Activated T-cell treated with anti-CD3 and anti-CD28 coated beads, Interleukin-2, amount 50 U/mL, for 48 hours (primary cell): ENCODE results near the gene TNFAIP2.

ENCODE experiments used
- DNase-seq, 2 experiments: peaks; one replicate each; pipeline ENCODE4 v3.0.0-alpha.2; 2020

Gene TNFAIP2

DNA sequence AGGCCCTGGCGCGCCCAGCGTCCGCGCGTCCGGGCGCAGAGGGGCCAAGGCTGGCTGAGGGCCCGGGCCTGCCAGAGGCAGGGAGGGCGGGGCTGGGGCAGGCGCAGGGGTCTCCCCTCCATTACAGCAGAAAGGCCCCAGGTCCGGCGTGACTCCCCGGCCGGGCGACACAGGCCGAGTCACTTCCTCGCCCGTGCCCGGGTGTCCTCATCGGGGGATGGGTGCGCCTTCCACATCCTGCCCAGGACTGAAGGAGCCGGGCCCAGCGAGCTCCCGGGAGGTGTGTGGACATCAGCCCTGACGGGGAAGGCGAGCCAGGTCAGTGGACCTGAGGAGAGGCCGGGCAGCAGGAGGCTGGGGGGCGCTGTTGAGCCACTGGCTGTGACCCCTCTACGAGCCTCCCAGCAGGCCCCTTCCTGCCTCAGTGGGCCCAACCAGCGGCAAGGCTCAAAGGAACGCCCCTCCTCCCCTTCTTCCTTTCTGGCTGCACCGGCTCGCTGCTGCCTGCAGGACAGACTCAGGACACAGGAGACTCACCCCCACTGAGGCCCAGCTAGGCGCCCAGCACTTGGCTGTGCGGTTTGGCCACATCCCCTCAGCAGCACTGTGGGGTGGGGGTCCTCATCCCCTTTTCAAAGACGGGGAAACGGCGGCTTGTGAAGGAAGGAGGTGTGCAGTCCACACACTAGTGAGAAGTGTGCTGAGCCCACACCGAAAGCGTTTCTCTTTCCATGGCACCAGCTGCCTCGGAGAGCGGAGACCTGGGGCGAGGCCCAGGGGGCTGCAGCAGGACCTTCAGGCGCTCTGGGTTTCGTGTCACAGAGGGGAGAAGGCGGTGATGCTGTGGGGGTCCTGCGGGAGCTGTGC, 606 bp downstream of the TNFAIP2 start:
- DNase-seq, result no peak

DNA sequence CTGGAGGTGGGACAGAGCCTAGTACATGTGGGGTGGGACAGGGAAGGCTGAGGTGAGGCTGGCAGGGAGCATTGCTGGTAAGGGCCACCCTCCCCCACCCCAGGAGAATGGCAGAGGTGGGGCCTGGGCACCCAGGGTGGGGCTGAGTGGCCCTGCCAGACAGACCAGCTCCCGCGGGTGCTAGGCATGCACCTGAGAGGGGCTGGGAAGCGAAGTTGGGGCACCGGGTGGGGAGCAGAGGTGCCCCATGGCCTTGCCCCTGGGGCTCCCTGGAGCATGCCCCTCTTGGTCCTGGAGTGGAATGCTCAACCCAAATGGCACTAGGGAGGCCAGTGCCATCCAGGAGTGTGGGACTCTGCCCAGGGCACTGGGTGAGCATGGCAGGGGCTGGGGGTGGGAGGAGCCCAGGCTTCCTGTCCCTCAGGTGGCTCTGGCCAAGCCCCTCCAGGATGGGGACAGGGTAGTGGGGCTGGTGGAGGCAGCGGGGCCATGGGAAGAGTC, 1.3 kb downstream of the TNFAIP2 start:
- no peak for DNase-seq

DNA sequence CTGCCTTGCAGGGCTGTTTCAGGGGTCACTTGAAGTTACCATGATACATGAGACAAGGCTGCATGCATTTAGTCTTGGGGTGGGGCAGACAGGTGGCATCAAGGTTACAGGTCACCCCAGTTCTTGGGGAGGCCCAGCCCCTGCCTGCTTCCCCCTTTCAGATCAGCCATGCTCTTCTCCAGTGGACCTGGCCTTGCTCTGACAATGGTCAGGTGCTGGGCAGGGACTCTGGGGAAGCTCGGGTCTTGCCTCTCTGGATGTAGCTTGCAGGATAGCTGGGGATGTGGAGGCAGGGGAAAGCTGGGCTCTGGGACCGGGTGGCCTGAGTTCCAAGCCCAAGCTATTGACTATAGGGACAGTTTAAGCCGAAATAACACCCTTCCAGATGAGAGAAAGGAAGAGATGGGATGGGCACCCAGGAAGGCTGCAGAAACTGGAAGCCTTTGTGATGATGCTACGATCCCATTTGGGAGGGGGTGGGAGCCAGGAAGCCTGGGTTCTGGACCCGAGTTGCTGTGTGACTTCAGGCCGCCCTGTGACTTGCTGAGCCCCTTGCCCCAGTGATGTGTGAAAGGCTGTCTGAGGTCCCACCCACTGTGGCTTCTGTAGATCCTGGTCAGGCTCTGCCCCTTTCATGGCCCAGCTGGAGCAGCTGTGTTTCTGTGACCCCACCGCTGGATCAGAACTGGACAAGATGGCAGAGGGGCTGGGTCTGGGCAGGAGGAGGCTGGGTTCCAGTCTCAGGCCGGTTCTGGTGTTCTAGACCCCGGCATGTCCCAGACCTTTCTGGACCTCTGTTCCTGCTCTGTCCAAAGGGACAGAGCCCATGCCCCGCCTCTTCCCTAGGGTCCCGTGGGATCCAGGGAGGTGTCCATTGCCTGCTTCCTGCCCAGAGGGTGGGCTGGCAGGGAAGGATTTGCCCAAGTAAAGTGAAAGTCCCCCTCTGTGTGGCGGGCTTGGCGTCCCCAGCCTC, 2.1 kb downstream of the TNFAIP2 start:
- DNase-seq, result no peak

DNA sequence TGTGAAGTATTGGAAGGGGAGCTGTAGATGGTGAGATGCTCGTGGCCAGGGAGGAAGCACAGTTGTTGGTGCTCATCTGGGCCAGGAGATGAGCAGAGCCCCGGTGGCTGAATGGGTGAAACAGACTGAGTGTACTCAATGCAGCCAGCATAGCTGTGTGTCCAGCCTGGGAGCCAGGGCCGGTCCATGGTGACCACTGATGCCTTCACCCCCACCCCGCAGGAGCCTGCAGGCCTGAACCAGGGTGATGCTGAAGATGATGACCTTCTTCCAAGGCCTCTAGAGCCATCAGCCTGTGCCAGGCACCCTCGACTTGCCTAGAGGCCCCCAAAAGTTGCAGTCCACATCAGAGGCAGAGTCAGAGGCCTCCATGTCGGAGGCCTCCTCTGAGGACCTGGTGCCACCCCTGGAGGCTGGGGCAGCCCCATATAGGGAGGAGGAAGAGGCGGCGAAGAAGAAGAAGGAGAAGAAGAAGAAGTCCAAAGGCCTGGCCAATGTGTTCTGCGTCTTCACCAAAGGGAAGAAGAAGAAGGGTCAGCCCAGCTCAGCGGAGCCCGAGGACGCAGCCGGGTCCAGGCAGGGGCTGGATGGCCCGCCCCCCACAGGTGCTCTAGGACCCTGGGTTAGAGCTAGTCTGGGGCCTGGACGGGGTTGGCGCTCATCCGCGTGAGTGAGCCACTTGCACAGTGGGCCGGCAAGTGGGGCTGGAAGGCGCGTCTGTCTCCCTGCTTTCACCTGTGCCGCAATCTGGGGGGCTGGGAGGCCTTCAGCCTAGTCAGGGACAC, 3.0 kb downstream of the TNFAIP2 start:
- no peak for DNase-seq

DNA sequence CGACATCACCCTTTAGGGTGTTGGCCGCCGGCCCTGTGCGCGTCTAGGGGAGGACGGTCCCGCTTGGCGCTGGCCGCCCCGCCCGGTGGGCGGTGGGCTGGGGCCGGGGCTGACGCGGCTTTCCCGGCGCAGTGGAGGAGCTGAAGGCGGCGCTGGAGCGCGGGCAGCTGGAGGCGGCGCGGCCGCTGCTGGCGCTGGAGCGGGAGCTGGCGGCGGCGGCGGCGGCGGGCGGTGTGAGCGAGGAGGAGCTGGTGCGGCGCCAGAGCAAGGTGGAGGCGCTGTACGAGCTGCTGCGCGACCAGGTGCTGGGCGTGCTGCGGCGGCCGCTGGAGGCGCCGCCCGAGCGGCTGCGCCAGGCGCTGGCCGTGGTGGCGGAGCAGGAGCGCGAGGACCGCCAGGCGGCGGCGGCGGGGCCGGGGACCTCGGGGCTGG, 3.6 kb downstream of the TNFAIP2 start:
- DNase-seq, result no peak

DNA sequence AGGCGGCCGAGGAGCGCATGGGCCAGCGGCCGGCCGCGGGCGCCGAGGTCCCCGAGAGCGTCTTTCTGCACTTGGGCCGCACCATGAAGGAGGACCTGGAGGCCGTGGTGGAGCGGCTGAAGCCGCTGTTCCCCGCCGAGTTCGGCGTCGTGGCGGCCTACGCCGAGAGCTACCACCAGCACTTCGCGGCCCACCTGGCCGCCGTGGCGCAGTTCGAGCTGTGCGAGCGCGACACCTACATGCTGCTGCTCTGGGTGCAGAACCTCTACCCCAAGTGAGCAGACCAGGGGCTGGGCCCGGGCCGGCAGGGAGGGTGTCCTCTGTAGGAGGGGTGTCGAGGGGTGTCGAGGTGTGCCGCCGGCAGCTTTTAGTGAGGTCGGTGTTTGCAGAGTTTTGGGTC, 4.1 kb downstream of the TNFAIP2 start:
- no peak for DNase-seq

DNA sequence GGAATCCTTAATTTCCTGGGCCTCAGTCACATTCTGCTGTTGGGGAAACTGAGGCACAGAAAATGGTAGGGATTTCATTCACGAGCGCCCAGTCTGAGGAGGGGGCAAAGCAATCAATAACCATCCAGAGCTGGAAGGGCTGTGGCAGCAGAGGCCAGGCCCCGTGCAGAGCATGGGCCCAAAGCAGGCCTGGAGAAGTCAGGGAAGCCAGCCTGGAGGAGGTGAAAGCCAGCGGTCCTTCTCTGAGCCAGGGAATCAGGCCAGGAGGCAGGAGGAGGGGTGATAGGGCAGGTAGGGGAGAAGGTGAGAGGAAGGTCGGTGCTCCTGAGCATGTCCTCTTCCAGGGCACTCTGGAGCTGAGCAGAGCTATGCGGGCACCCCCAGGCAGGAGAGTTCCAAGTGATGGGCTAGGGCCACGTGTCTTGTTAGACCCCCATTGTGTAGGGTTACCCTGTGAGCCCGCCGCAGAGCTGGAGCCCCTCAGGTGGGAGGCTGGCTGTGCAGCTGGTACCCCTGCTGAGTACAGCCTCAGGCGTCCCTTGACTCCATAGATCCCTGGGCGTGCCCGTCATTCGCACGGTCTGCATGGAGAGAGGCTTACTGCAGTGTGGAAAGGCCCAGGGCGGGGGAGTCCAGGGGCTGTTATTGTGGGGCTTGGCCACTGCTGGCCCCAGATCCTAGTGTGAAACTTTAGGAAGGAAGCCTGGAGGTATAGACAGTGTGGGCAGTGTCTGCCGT, 4.8 kb downstream of the TNFAIP2 start:
- DNase-seq, result no peak

DNA sequence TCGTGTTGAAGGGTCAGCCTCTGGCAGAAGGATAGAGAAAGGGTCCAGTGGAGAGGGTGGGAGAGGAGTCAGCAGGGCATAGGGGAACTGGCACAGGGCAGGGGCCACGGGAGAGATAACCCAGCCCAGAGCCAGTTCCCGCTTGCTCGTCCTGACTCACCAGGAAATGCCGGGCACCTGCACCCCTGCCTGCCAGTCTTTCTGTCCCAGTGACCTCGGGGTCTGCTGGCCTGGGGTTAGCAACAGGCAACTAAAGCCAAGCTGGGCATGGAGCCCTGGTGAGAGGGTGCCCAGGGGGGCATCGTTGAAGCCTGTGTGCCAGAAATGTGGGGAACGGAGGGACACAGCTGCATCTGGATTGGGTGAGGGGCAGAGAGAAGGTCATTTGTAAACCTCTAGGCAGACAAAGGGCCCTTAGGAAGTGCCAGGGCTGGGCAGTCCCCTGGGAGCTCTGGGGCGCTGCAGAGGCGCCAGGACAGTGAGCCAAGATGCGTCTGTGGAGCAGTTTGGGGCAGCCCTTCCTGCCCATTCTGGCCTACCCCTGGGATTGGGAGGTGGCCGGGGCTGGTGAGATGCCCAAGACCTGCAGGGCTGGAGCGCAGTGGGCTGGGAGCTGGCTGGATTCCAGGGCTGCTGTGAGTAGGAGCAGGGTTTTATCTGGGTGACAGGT, 5.5 kb downstream of the TNFAIP2 start:
- no peak for DNase-seq

DNA sequence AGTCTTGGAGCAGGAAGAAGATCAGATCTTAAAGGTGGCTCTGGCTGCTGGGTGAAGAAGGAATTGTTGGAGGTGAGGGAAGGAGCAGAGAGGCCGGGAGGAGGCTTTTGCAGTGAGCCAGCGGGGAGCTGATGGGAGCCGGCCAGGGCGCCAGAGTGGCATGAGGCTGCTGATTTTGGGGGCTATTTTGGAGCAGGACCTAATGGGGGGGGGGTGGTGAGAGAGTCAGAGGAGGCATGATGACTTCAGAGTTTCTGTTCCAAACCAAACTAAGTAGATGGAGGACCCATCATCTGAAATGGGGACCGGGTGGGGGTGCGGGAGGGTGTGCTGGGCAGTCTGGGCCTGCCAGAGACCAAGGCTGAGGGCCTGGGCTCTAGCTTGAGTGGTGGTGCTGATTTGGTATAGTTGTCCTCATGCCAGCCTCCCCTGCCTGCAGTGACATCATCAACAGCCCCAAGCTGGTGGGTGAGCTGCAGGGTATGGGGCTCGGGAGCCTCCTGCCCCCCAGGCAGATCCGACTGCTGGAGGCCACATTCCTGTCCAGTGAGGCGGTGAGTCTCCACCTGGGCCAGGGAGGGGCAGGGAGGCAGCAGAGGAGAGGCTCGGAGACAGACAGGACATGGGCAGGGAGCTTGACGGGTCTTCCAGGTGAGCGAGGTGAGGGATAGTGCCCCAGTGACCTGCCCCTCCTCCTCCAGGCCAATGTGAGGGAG, 6.2 kb downstream of the TNFAIP2 start:
- DNase-seq, result no peak

DNA sequence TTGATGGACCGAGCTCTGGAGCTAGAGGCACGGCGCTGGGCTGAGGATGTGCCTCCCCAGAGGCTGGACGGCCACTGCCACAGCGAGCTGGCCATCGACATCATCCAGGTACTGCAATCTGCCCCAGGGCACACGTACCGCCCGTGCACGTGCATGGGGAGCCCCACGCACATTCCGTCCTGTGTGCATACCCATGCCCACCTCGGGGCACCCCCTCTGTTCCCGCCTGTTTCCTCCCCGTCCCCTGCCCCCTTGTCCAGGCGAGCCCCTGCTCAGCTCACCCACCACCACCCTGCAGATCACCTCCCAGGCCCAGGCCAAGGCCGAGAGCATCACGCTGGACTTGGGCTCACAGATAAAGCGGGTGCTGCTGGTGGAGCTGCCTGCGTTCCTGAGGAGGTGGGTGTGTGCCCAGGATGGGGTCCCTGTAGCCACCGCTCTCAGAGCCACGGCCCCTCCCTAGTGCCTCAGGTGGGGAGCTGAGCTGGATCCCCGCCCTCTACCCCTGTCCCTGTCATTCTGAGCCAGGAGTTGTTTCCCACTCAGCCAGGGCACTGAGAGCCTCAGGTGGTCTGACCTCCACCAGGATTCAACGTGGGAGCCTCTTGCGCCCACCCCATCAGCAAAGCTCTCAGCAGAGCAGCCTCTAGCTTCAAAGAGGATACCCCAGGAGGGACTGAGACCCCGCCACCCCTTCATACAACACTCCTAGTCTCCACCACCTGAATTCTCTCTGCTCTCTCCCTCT, 6.9 kb downstream of the TNFAIP2 start:
- no peak for DNase-seq

DNA sequence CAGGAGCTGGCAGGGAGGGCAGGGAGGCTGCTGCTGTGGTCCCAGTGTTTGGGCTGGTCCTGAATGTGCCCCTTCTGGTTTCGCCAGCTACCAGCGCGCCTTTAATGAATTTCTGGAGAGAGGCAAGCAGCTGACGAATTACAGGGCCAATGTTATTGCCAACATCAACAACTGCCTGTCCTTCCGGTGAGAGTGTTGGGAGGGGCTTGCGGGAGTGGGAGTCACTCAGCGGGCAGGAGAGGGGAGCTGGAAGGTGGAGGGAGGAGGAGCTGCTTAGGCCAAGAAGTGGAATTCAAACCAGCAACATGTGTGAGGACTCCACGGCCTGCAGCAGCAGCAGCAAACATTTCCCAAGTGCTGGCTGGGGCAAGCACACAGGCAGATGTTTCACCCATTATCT, 7.7 kb downstream of the TNFAIP2 start:
- DNase-seq, result no peak

DNA sequence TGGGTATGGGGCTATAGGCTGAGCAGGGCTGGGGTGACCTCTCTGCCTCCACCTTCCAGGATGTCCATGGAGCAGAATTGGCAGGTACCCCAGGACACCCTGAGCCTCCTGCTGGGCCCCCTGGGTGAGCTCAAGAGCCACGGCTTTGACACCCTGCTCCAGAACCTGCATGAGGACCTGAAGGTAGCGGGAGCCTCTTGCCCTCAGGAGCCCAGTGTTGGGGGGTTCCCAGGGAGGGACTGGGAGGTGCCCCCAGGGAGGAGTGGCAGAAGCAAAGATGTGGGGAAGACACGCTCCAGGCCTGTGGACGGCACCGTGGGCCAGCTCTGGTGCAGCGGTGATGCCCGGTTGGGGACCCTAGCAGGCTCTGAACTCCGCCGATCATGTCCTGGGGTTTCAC, 8.3 kb downstream of the TNFAIP2 start:
- DNase-seq, result no peak

DNA sequence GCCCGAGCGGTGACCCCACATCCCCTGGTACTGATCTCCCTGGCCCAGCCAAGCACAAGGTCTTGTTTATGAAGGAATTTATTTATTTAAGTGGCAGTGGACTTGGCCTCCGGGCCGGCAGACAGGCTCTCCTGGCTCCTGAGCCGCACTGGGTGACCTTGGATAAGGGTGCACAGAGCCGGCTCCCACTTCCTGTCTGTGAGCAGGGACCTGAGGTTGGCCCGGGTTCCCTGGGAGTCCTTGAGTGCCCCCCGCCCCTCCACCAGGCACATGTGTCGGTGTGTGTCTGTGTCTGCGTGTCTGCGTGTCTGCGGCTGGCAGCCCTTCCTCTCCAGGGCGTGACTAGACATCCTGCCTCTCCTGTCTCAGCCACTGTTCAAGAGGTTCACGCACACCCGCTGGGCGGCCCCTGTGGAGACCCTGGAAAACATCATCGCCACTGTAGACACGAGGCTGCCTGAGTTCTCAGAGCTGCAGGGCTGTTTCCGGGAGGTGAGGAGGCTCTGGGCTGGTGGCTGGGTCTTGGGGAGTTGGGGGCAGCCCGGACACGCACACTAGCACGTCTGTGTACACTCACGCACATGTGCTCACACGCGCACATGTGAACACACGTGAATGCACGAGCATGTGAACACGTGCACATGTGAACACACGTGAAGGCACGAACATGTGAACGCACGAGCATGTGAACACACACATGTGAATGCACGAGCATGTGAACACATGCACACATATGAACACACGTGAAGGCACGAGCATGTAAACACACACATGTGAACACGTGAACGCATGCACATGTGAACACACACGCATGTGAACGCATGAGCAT, 9.3 kb downstream of the TNFAIP2 start:
- DNase-seq, result no peak

DNA sequence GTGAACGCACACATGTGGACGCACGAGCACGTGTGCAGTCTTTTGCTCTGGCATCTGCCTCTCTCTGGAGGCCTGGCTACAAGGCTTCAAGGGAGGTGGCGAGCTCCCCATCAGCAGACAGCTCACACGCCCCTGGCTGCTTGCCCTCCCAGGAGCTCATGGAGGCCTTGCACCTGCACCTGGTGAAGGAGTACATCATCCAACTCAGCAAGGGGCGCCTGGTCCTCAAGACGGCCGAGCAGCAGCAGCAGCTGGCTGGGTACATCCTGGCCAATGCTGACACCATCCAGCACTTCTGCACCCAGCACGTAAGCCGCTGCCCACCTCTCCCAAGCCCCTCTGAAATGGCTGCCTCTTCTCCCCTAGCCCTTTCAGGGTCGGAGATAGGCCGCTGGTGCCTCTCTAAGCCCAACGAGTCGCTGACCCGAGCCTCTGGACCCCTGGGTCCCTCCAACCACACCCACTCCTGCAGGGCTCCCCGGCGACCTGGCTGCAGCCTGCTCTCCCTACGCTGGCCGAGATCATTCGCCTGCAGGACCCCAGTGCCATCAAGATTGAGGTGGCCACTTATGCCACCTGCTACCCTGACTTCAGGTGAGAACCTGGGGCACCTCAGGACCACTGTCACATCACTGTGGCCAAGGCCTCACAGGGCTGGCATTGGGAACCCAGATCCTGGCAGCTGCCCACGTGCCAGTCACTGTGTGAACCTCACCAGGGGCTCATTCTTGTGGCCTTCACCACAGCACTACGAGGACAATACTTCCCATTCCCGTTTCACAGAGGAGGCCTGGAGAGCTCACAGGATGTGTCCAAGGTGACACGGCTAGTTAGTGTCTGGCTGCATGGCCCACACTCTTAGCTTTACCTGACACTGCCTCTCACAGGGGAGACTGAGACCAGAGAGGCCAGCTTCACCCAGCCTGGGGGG, 10.2 kb downstream of the TNFAIP2 start:
- DNase-seq, result no peak

DNA sequence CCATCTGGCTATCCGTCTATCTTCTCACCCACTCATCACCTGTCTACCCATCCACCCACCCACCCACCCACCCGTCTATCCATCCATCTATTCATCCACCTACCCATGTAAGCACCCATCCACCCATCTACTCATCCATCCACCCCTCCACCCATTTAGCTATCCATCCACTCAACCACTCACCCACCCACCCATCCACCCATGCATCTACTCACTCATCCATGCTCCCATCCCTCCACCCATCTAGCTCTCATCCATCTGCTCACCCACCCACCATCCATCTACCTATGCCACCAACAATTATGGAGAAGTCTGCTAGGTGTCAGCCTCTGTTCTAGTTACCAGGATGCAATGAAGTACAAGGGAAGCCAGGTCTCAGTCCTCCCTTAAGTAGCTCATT, 11.1 kb downstream of the TNFAIP2 start:
- DNase-seq, result no peak

DNA sequence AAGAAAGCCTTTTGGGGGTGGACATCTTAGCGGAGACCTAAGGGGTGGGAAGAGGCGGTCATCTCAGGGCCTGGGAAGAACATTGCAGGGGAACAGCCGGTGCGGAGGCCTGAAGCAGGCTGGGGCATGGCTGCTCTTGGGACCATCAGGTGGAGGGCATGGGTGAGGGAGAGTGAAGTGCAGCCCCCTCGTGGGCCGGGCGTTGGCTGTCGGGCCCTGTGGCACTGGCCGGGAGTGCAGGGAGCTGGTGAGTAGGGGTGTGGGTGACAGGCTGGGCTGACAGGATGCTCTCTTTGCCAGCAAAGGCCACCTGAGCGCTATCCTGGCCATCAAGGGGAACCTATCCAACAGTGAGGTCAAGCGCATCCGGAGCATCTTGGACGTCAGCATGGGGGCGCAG, 11.7 kb downstream of the TNFAIP2 start:
- no peak for DNase-seq

DNA sequence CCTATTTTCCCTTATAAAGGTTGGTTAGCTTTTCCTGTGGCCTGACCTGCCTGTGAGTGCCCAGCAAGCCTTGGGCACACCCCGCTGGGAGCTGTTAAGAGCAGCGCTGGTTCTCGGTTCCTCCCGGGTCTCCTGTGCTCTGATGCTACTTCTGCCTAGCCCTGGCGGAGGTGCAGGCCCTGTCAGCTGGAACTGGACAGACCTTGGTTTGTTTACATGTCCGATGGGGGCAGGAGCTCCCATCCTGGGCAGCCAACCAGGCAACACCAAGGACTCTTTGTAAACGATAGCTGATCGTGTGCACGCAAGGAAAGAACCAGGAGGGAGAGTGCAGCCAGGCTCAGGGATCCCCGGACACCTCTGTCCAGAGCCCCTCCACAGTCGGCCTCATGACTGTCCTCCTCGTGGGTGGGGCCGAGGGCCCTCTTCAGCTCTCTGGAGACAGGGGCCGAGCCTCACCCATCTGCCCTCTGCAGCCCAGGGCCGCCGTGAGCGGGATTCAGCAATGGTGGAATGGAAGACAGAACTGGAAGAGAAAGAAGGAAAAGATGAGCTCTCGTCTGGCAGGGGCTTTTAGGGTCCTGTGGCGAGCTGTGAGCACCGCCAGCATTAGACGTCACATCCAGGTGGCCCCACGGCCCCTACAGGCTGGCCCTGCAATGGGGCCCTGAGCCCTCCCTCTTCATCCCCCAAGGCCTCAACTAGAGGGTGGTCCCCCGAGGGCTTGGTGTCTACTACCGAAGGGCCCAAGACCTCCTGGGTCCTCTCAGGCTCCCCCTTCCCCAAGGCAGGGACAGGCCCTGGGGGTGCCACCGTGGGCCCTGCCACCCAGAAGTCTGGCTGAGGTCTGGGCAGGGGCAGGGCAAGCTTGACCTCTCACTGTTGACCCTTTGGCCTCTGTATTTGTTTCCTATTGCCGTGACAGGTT, 12.3 kb downstream of the TNFAIP2 start:
- DNase-seq, result no peak
